HS-27A (cell line): ENCODE data around the gene TAS1R1.

Experiments
- DNase-seq: peaks from one replicate; pipeline ENCODE4 v3.0.0-alpha.2; 2012; ENCODE audit warnings: low read depth, missing footprints

Gene TAS1R1

GRCh38 chr1:6574025-6574620, 19.0 kb downstream of the TAS1R1 start:
- DNase-seq, result no peak

- DNase-seq, result no peak
Measured at GRCh38 chr1:6574818-6575217, 19.7 kb downstream of the TAS1R1 start.

- DNase-seq, result no peak
Measured at GRCh38 chr1:6577831-6578525, 22.9 kb downstream of the TAS1R1 start.

GRCh38 chr1:6578624-6579373, 23.7 kb downstream of the TAS1R1 start:
- DNase-seq, result no peak

- DNase-seq, result peak; percentile 91
Measured at GRCh38 chr1:6579374-6580118, 24.4 kb downstream of the TAS1R1 start, which contains the start of gene ZBTB48. TSS of gene ZBTB48 (plus strand) at chr1:6579994. CDS start at chr1:6580610, 616 bp downstream.

- no peak for DNase-seq
Measured at GRCh38 chr1:6580119-6580592, 25.0 kb downstream of the TAS1R1 start.

GRCh38 chr1:6580593-6581409, 25.7 kb downstream of the TAS1R1 start:
- no peak for DNase-seq

- DNase-seq, result no peak
Measured at GRCh38 chr1:6581561-6582305, 26.6 kb downstream of the TAS1R1 start.

GRCh38 chr1:6582370-6582769, 27.3 kb downstream of the TAS1R1 start:
- no peak for DNase-seq

- DNase-seq, result no peak
Measured at GRCh38 chr1:6584126-6585080, 29.3 kb downstream of the TAS1R1 start.

GRCh38 chr1:6585081-6585722, 30.1 kb downstream of the TAS1R1 start:
- DNase-seq, result no peak

- no peak for DNase-seq
Measured at GRCh38 chr1:6585841-6586240, 30.7 kb downstream of the TAS1R1 start.

GRCh38 chr1:6586404-6586816, 31.3 kb downstream of the TAS1R1 start:
- DNase-seq, result no peak

- no peak for DNase-seq
Measured at GRCh38 chr1:6587261-6588005, 32.3 kb downstream of the TAS1R1 start.

GRCh38 chr1:6588128-6588892, 33.2 kb downstream of the TAS1R1 start:
- DNase-seq, result no peak

- DNase-seq, result no peak
Measured at GRCh38 chr1:6588893-6589520, 33.9 kb downstream of the TAS1R1 start.

GRCh38 chr1:6590046-6590445, 34.9 kb downstream of the TAS1R1 start:
- DNase-seq, result no peak
